Measurements from ENCODE around the gene TWIST2.

The TWIST2 gene

GRCh38 chr2:238950551-238950950 is 102.7 kb downstream of the TWIST2 start:
- Histone ChIP-seq H3K4ac (ENCODE audit: low read length) (no peak overlapping the region), H2BK15ac (ENCODE audit: low read length) (no peak overlapping the region), H3K14ac (ENCODE audit: low read length) (no peak overlapping the region), H3K27me3 (ENCODE audit: control insufficient read depth in 3 of 3, insufficient read depth in 3 of 3, low read depth in 1 of 3, low read length in 3 of 3) (peaks cover 0 to 3% (median 0%) of the 10 kb centered on the region in 3 experiments), H4K91ac (ENCODE audit: low read depth, low read length, poor library complexity) (no peak overlapping the region), H2BK12ac (ENCODE audit: low read length) (no peak overlapping the region), H3K79me1 (ENCODE audit: low read depth, low read length) (no peaks in the 10 kb centered on the region), H2BK5ac (ENCODE audit: low read length) (peak overlapping the region; percentile 31), H3K18ac (ENCODE audit: low read length) (peak overlapping the region; percentile 20), H2BK120ac (ENCODE audit: low read depth, low read length) (no peak overlapping the region), H3K4me2 (ENCODE audit: insufficient read depth, low read length, poor library complexity, severe bottlenecking) (no peak overlapping the region), H4K8ac (ENCODE audit: low read depth, low read length) (no peak overlapping the region), H3K9ac (ENCODE audit: low read depth, low read length, poor library complexity) (no peak overlapping the region), H3K4me3 (ENCODE audit: low read length in 2 of 2) (no peak overlapping the region), H3K36me3 (replicated peaks in 1 of 2; ENCODE audit: control insufficient read depth in 2 of 2, insufficient read depth in 2 of 2, low read length in 2 of 2) (no peaks in the 10 kb centered on the region), H2AK5ac (ENCODE audit: low read depth, low read length) (no peak overlapping the region), H3K4me1 (ENCODE audit: control insufficient read depth in 2 of 2, insufficient read depth in 1 of 2, low read depth in 1 of 2, low read length in 2 of 2) (peaks cover 0 to 1% of the 10 kb centered on the region in 2 donors), H2AFZ (ENCODE audit: low read length) (no peak overlapping the region), H3K9me3 (replicated peaks in 1 of 2; ENCODE audit: control insufficient read depth in 2 of 2, insufficient read depth in 1 of 2, low read depth in 1 of 2, low read length in 2 of 2) (no peaks in the 10 kb centered on the region), H3K27ac (replicated peaks; ENCODE audit: low read length) (no peak overlapping the region), H3K23ac (ENCODE audit: low read depth, low read length, poor library complexity) (peak overlapping the region; percentile 14)
- no CpG with 5 or more reads among the region's 13 CpGs for WGBS, 2 donors (ENCODE audit: extremely low coverage in 2 of 2, insufficient read length in 2 of 2, insufficient replicate concordance in 1 of 2)
- no peak for DNase-seq (ENCODE audit: low spot score)

GRCh38 chr2:238952261-238952919 is 104.5 kb downstream of the TWIST2 start:
- no peak overlapping the region for H2AK5ac ChIP-seq (ENCODE audit: low read depth, low read length)
- no peak overlapping the region for H3K9ac ChIP-seq (ENCODE audit: low read depth, low read length, poor library complexity)
- no peak overlapping the region for H3K23ac ChIP-seq (ENCODE audit: low read depth, low read length, poor library complexity)
- no peaks in the 10 kb centered on the region for H3K79me1 ChIP-seq (ENCODE audit: low read depth, low read length)
- H2BK120ac ChIP-seq (ENCODE audit: low read depth, low read length), result no peak overlapping the region
- H3K18ac ChIP-seq (ENCODE audit: low read length), result no peak overlapping the region
- no peak for DNase-seq (ENCODE audit: low spot score)
- H2AFZ ChIP-seq (ENCODE audit: low read length), result no peak overlapping the region
- H2BK5ac ChIP-seq (ENCODE audit: low read length), result no peak overlapping the region
- H4K8ac ChIP-seq (ENCODE audit: low read depth, low read length), result no peak overlapping the region
- H3K27ac ChIP-seq (replicated peaks; ENCODE audit: low read length), result no peak overlapping the region
- no peak overlapping the region for H3K4me2 ChIP-seq (ENCODE audit: insufficient read depth, low read length, poor library complexity, severe bottlenecking)
- H3K4me1 ChIP-seq (ENCODE audit: control insufficient read depth in 2 of 2, insufficient read depth in 1 of 2, low read depth in 1 of 2, low read length in 2 of 2), result peaks cover 0 to under 1% of the 10 kb centered on the region in 2 donors
- WGBS, 2 donors (ENCODE audit: extremely low coverage in 2 of 2, insufficient read length in 2 of 2, insufficient replicate concordance in 1 of 2), result no CpG with 5 or more reads among the region's 5 CpGs
- no peak overlapping the region for H2BK12ac ChIP-seq (ENCODE audit: low read length)
- H2BK15ac ChIP-seq (ENCODE audit: low read length), result no peak overlapping the region
- no peak overlapping the region for H3K4me3 ChIP-seq (ENCODE audit: low read length in 2 of 2)
- H4K91ac ChIP-seq (ENCODE audit: low read depth, low read length, poor library complexity), result no peak overlapping the region
- H3K27me3 ChIP-seq (ENCODE audit: control insufficient read depth in 3 of 3, insufficient read depth in 3 of 3, low read depth in 1 of 3, low read length in 3 of 3), result peaks cover 0 to 3% (median 0%) of the 10 kb centered on the region in 3 experiments
- no peak overlapping the region for H3K14ac ChIP-seq (ENCODE audit: low read length)
- no peak overlapping the region for H3K4ac ChIP-seq (ENCODE audit: low read length)
- no peaks in the 10 kb centered on the region for H3K36me3 ChIP-seq (replicated peaks in 1 of 2; ENCODE audit: control insufficient read depth in 2 of 2, insufficient read depth in 2 of 2, low read length in 2 of 2)
- H3K9me3 ChIP-seq (replicated peaks in 1 of 2; ENCODE audit: control insufficient read depth in 2 of 2, insufficient read depth in 1 of 2, low read depth in 1 of 2, low read length in 2 of 2), result no peaks in the 10 kb centered on the region

- no peak overlapping the region for H2BK5ac ChIP-seq (ENCODE audit: low read length)
- H3K23ac ChIP-seq (ENCODE audit: low read depth, low read length, poor library complexity), result no peak overlapping the region
- no peak overlapping the region for H2BK15ac ChIP-seq (ENCODE audit: low read length)
- H3K4me1 ChIP-seq (ENCODE audit: control insufficient read depth in 2 of 2, insufficient read depth in 1 of 2, low read depth in 1 of 2, low read length in 2 of 2), result no peaks in the 10 kb centered on the region
- peaks cover 0 to 3% (median 0%) of the 10 kb centered on the region in 3 experiments for H3K27me3 ChIP-seq (ENCODE audit: control insufficient read depth in 3 of 3, insufficient read depth in 3 of 3, low read depth in 1 of 3, low read length in 3 of 3)
- no peak overlapping the region for H3K4me2 ChIP-seq (ENCODE audit: insufficient read depth, low read length, poor library complexity, severe bottlenecking)
- H2BK12ac ChIP-seq (ENCODE audit: low read length), result no peak overlapping the region
- WGBS, 2 donors (ENCODE audit: extremely low coverage in 2 of 2, insufficient read length in 2 of 2, insufficient replicate concordance in 1 of 2), result no CpG with 5 or more reads among the region's 12 CpGs
- no peak for DNase-seq (ENCODE audit: low spot score)
- no peak overlapping the region for H3K27ac ChIP-seq (replicated peaks; ENCODE audit: low read length)
- no peak overlapping the region for H4K8ac ChIP-seq (ENCODE audit: low read depth, low read length)
- no peak overlapping the region for H3K4ac ChIP-seq (ENCODE audit: low read length)
- no peak overlapping the region for H2AK5ac ChIP-seq (ENCODE audit: low read depth, low read length)
- H3K9me3 ChIP-seq (replicated peaks in 1 of 2; ENCODE audit: control insufficient read depth in 2 of 2, insufficient read depth in 1 of 2, low read depth in 1 of 2, low read length in 2 of 2), result no peaks in the 10 kb centered on the region
- no peaks in the 10 kb centered on the region for H3K36me3 ChIP-seq (replicated peaks in 1 of 2; ENCODE audit: control insufficient read depth in 2 of 2, insufficient read depth in 2 of 2, low read length in 2 of 2)
- H3K14ac ChIP-seq (ENCODE audit: low read length), result no peak overlapping the region
- H3K18ac ChIP-seq (ENCODE audit: low read length), result peak overlapping the region; percentile 40
- no peak overlapping the region for H3K4me3 ChIP-seq (ENCODE audit: low read length in 2 of 2)
- H3K79me1 ChIP-seq (ENCODE audit: low read depth, low read length), result no peaks in the 10 kb centered on the region
- H2AFZ ChIP-seq (ENCODE audit: low read length), result no peak overlapping the region
- H2BK120ac ChIP-seq (ENCODE audit: low read depth, low read length), result no peak overlapping the region
- no peak overlapping the region for H4K91ac ChIP-seq (ENCODE audit: low read depth, low read length, poor library complexity)
- H3K9ac ChIP-seq (ENCODE audit: low read depth, low read length, poor library complexity), result no peak overlapping the region
Observed at GRCh38 chr2:238954841-238955591, 107.1 kb downstream of the TWIST2 start.

Data from neuronal stem cell (in vitro differentiated cells).